Measurements from ENCODE around the gene FIGNL2. TPM values are rescaled to one million over a fixed set of nuclear protein-coding genes. Genes with fewer than 3 reads are reported as not detected.
A peak's percentile ranks its signal among the peaks of the same experiment; 100 is the strongest.

FIGNL2 gene
- total RNA-seq, 1 donor from 2014 or later, result 6.7 TPM

DNA sequence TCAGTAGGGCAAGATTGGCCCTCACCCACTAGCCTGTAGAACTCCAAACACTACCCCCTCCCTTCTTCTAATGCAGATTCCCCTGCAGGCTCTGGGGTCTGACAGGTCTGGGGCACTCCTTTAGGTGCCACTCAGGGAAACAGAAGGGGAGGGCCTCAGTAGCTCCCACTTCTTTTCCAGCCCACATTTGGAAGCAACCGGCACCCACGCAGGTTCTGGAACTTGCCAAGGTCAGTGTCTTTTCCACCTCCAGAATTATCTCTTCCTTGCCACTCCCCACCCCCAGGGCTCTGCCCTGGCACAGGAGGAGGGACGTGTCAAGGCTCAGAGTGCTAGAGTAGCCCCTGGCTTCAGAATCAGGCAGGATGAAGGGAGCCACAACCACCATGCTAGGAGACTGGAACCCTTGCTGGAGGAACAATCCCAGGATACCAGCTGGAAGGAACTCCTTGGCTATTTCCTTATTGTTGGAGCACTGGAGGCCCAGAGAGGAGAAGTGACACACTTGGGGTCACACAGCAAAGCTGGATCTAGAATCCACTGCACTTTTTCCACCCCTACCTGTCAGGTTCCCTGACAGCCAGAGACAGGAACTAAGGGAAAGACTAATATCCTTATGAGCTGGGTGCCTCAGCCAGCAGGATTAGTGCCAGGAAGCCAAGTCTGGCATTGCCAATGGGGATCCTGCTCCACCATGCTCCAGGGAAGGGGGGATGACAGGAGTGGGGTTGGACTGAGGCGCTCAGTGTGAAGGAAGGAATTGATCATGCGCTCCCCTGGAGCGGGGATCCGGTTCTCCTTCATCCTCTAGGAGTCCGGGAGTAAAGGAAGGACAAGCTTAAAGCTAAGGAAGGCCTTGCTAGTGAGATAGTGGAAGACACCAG lies 1.8 kb upstream of the FIGNL2 start:
- Histone ChIP-seq H3K4me2 (ENCODE audit: low read length) (no peak overlapping the region), H3K36me3 (ENCODE audit: insufficient read depth, low read length) (no peaks in the 10 kb centered on the region), H2AFZ (ENCODE audit: low read depth, low read length) (no peak overlapping the region), H3K9me3 (ENCODE audit: insufficient read depth, low read depth, low read length) (no peaks in the 10 kb centered on the region), H3K9ac (ENCODE audit: low read length) (no peak overlapping the region), H3K27me3 (ENCODE audit: insufficient read depth, low read length) (peaks cover 19% of the 10 kb centered on the region), H3K4me3 (ENCODE audit: insufficient read depth, low read depth, low read length) (no peak overlapping the region), H3K4me1 (ENCODE audit: insufficient read depth, low read length) (peaks cover 4% of the 10 kb centered on the region), H3K79me2 (ENCODE audit: insufficient read depth, low read length) (no peaks in the 10 kb centered on the region), H3K27ac (ENCODE audit: low read depth, low read length) (no peak overlapping the region), H4K20me1 (ENCODE audit: insufficient read depth, low read length) (no peaks in the 10 kb centered on the region)
- Mint-ChIP-seq H3K27ac (ENCODE audit: unreplicated experiment) (no peak overlapping the region), H3K27me3 (ENCODE audit: low read depth, unreplicated experiment) (peaks cover 9% of the 10 kb centered on the region), H3K9me3 (ENCODE audit: unreplicated experiment) (no peaks in the 10 kb centered on the region), H3K4me1 (ENCODE audit: low read depth, unreplicated experiment) (peaks cover 3% of the 10 kb centered on the region), H3K36me3 (ENCODE audit: low read depth, unreplicated experiment) (no peaks in the 10 kb centered on the region), H3K4me3 (ENCODE audit: unreplicated experiment) (no peak overlapping the region)
- no peak for DNase-seq (ENCODE audit: low read depth)
- no peak for FAIRE-seq
- no peak for TF ChIP-seq EZH2 (IDR thresholded peaks at IDR 0.05; ENCODE audit: insufficient read depth, low read length)
- TF ChIP-seq, protein P1, sequence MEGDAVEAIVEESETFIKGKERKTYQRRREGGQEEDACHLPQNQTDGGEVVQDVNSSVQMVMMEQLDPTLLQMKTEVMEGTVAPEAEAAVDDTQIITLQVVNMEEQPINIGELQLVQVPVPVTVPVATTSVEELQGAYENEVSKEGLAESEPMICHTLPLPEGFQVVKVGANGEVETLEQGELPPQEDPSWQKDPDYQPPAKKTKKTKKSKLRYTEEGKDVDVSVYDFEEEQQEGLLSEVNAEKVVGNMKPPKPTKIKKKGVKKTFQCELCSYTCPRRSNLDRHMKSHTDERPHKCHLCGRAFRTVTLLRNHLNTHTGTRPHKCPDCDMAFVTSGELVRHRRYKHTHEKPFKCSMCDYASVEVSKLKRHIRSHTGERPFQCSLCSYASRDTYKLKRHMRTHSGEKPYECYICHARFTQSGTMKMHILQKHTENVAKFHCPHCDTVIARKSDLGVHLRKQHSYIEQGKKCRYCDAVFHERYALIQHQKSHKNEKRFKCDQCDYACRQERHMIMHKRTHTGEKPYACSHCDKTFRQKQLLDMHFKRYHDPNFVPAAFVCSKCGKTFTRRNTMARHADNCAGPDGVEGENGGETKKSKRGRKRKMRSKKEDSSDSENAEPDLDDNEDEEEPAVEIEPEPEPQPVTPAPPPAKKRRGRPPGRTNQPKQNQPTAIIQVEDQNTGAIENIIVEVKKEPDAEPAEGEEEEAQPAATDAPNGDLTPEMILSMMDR (IDR thresholded peaks at IDR 0.05; ENCODE audit: insufficient read depth, low read depth, low read length), result no peak

DNA sequence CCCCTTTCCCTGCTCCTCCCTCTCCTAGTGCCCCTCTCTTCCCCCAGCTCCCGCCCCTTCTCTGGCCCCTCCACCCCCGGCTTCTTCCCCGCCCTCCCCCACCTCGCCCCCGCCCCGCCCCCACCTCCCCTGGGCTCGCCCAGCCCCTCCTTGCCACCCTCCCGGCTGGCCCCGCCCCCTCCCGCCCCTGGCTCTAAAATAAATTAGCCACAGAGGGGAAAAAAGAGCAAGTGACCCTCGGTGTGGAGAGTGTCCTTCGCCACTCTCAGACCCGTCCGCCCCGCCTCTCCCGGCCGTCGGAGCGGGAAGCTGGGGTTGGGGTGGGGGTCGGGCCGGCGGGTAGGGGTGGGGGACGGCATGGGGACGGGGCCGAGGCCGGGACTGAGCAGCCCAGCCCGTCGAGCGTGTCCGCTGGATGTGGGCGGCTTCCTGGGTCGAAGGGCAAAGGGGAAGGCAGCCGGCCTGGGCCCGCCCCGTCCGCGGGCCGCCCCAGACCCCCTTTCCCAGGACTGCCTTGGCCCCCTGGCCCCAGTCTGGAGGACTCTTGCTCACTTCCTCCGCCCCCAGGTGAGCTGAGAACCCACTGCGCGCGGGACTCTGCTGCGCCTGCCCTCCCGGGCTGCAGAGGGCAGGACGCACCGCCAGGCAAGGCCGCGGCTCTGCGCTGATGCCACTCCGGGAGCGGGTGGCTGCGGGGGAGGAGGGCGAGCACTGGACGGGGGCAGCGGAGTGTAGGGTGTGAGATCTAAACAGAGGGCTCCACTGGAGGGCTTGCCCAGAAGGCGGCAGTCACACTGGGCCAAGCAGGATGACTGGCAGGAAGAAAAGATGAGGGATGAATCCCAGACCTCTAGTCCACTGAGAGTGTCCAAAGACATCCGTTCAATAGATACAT lies 570 bp upstream of the FIGNL2 start:
- peaks cover 4% of the 10 kb centered on the region for H3K4me1 ChIP-seq (ENCODE audit: insufficient read depth, low read length)
- H3K27ac ChIP-seq (ENCODE audit: low read depth, low read length), result no peak overlapping the region
- peaks cover 24% of the 10 kb centered on the region for H3K27me3 ChIP-seq (ENCODE audit: insufficient read depth, low read length)
- Mint-ChIP-seq H3K4me1 (ENCODE audit: low read depth, unreplicated experiment) (peaks cover 3% of the 10 kb centered on the region), H3K27ac (ENCODE audit: unreplicated experiment) (no peak overlapping the region), H3K36me3 (ENCODE audit: low read depth, unreplicated experiment) (no peaks in the 10 kb centered on the region), H3K27me3 (ENCODE audit: low read depth, unreplicated experiment) (peaks cover 11% of the 10 kb centered on the region), H3K4me3 (ENCODE audit: unreplicated experiment) (peak overlapping the region; percentile 76), H3K9me3 (ENCODE audit: unreplicated experiment) (no peaks in the 10 kb centered on the region)
- TF ChIP-seq, protein P1 (IDR thresholded peaks at IDR 0.05; ENCODE audit: insufficient read depth, low read depth, low read length), result no peak
- no peak for TF ChIP-seq EZH2 (IDR thresholded peaks at IDR 0.05; ENCODE audit: insufficient read depth, low read length)
- H3K9ac ChIP-seq (ENCODE audit: low read length), result no peak overlapping the region
- H3K9me3 ChIP-seq (ENCODE audit: insufficient read depth, low read depth, low read length), result no peaks in the 10 kb centered on the region
- no peak overlapping the region for H3K4me3 ChIP-seq (ENCODE audit: insufficient read depth, low read depth, low read length)
- peaks cover 9% of the 10 kb centered on the region for H4K20me1 ChIP-seq (ENCODE audit: insufficient read depth, low read length)
- DNase-seq (ENCODE audit: low read depth) (no peak), FAIRE-seq (no peak)
- no peak overlapping the region for H2AFZ ChIP-seq (ENCODE audit: low read depth, low read length)
- H3K4me2 ChIP-seq (ENCODE audit: low read length), result peak overlapping the region; percentile 3
- H3K79me2 ChIP-seq (ENCODE audit: insufficient read depth, low read length), result no peaks in the 10 kb centered on the region
- no peaks in the 10 kb centered on the region for H3K36me3 ChIP-seq (ENCODE audit: insufficient read depth, low read length)
